Measurements from ENCODE around the gene CNTN1.

The CNTN1 gene

GRCh38 chr12:40768125-40768864 is 76.1 kb downstream of the CNTN1 start:
- no peak for DNase-seq (ENCODE audit: low read depth, low spot score)
- POLR2A ChIA-PET = no interaction called here
- CTCF ChIA-PET = no interaction called here
- TF ChIP-seq CTCF (IDR thresholded peaks at IDR 0.05; ENCODE audit: insufficient read depth, low read length, missing control alignments) = no peak
- no peak overlapping the region for H3K4me3 ChIP-seq (ENCODE audit: low read depth, low read length)

- H3K4me3 ChIP-seq (ENCODE audit: low read depth, low read length) = no peak overlapping the region
- ChIA-PET POLR2A (no interaction called here), CTCF (no interaction called here)
- TF ChIP-seq CTCF (IDR thresholded peaks at IDR 0.05; ENCODE audit: insufficient read depth, low read length, missing control alignments) = no peak
- no peak for DNase-seq (ENCODE audit: low read depth, low spot score)
Observed at GRCh38 chr12:40769846-40770245, 77.6 kb downstream of the CNTN1 start.

GRCh38 chr12:40770781-40771180 is 78.5 kb downstream of the CNTN1 start:
- H3K4me3 ChIP-seq (ENCODE audit: low read depth, low read length) = no peak overlapping the region
- no peak for TF ChIP-seq CTCF (IDR thresholded peaks at IDR 0.05; ENCODE audit: insufficient read depth, low read length, missing control alignments)
- no peak for DNase-seq (ENCODE audit: low read depth, low spot score)
- POLR2A ChIA-PET = no interaction called here
- CTCF ChIA-PET = no interaction called here

GRCh38 chr12:40775661-40776060 is 83.4 kb downstream of the CNTN1 start:
- no peak for DNase-seq (ENCODE audit: low read depth, low spot score)
- ChIA-PET CTCF (no interaction called here), POLR2A (no interaction called here)
- no peak overlapping the region for H3K4me3 ChIP-seq (ENCODE audit: low read depth, low read length)
- TF ChIP-seq CTCF (IDR thresholded peaks at IDR 0.05; ENCODE audit: insufficient read depth, low read length, missing control alignments) = no peak

GRCh38 chr12:40784102-40784501 is 91.9 kb downstream of the CNTN1 start:
- POLR2A ChIA-PET = no interaction called here
- no peak for DNase-seq (ENCODE audit: low read depth, low spot score)
- no peak overlapping the region for H3K4me3 ChIP-seq (ENCODE audit: low read depth, low read length)
- CTCF ChIA-PET = no interaction called here
- no peak for TF ChIP-seq CTCF (IDR thresholded peaks at IDR 0.05; ENCODE audit: insufficient read depth, low read length, missing control alignments)

GRCh38 chr12:40788276-40788675 is 96.0 kb downstream of the CNTN1 start:
- POLR2A ChIA-PET = no interaction called here

More at GRCh38 chr12:40788276-40788675, 96.0 kb downstream of the CNTN1 start:
- CTCF ChIA-PET = no interaction called here
- H3K4me3 ChIP-seq (ENCODE audit: low read depth, low read length) = no peak overlapping the region
- DNase-seq (ENCODE audit: low read depth, low spot score) = no peak
- TF ChIP-seq CTCF (IDR thresholded peaks at IDR 0.05; ENCODE audit: insufficient read depth, low read length, missing control alignments) = no peak
